Heart left ventricle (tissue), 16 donors: Measurements from ENCODE around the gene SHISA4. TPM values are rescaled to one million over a fixed set of nuclear protein-coding genes. Genes with fewer than 3 reads are reported as not detected.

ENCODE experiments used
- ATAC-seq, 4 donors: fragments of 200-7000 bp; cut with Tn5 transposase; one replicate each; pipeline ENCODE4 v1.9.1; 2020 to 2022; ENCODE audit warnings: moderate library complexity in 4 of 4, mild to moderate bottlenecking in 3 of 4, moderate number of reproducible peaks in 1 of 4
- DNase-seq, 5 donors: peaks; one replicate each; pipeline ENCODE4 v3.0.0-alpha.2; 2020
- H3K27ac ChIP-seq, 12 donors: fragments of 200-600 bp; sonication (generic) in 4 of 12; one replicate each; pipeline versions ENCODE4 v1.5.0 to v1.8.0; 2016 to 2022; ENCODE audit warnings: mild to moderate bottlenecking in 2 of 12
- H3K27me3 ChIP-seq, 9 donors: fragments of 200-600 bp; sonication (generic) in 2 of 9; one replicate each; pipeline versions ENCODE4 v1.5.1 to v1.8.0; 2016 to 2022; ENCODE audit warnings: mild to moderate bottlenecking in 3 of 9
- H3K36me3 ChIP-seq, 9 donors: fragments of 200-600 bp; sonication (generic) in 2 of 9; one replicate each; pipeline versions ENCODE4 v1.5.0 to v1.8.0; 2018 to 2022; ENCODE audit warnings: mild to moderate bottlenecking in 2 of 9
- H3K4me1 ChIP-seq, 12 donors: fragments of 200-600 bp; sonication (generic) in 4 of 12; one replicate each; pipeline versions ENCODE4 v1.5.0 to v1.8.0; 2016 to 2022; ENCODE audit warnings: mild to moderate bottlenecking in 3 of 12
- H3K4me3 ChIP-seq, 12 donors: fragments of 200-600 bp; sonication (generic) in 4 of 12; one replicate each; pipeline versions ENCODE4 v1.5.0 to v1.8.0; 2017 to 2022; ENCODE audit warnings: mild to moderate bottlenecking in 9 of 12, moderate library complexity in 4 of 12
- H3K9me3 ChIP-seq, 12 donors: fragments of 200-600 bp; sonication (generic) in 4 of 12; one replicate each; pipeline versions ENCODE4 v1.5.0 to v1.8.0; 2016 to 2022; ENCODE audit warnings: mild to moderate bottlenecking in 1 of 12
- CTCF ChIP-seq, 12 donors: fragments of 200-600 bp; sonication (generic) in 4 of 12; IDR thresholded peaks; one replicate each; pipeline versions ENCODE4 v1.5.0 to v1.8.0; 2018 to 2022; ENCODE audit warnings: antibody characterized with exemption in 12 of 12, mild to moderate bottlenecking in 5 of 12
- POLR2A ChIP-seq, 2 donors: fragments of 450-650 bp; IDR thresholded peaks; one replicate each; pipeline ENCODE4 v1.6.1; 2017; ENCODE audit warnings: antibody characterized with exemption in 2 of 2, mild to moderate bottlenecking in 2 of 2, moderate library complexity in 2 of 2
- WGBS, 4 donors: extraction: QIAGEN DNeasy Blood & Tissue Kit in 2 of 4; methylation state at CpG; one replicate each; pipeline versions ENCODE4 v1.1.5 to v1.1.7; 2013 to 2018; 5-methylcytosine and 5-hydroxymethylcytosine counted together
- intact Hi-C, 10 donors: fragments of 100-400 bp; cut with DNase I; formaldehyde crosslinking; loops; one replicate each; pipeline versions ENCODE4 v1.11.1 to v1.14.2; 2022
- polyA plus RNA-seq, 2 donors: library from polyadenylated mRNA; stranded (reverse); fragments of 200-250 nt; gene quantifications; one replicate each; pipeline ENCODE4 v1.2.3, GENCODE V29; 2013
- total RNA-seq, 9 donors: library from RNA; depleted of rRNA in 2 of 9; stranded (reverse); fragments of >200 nt in 2 of 9; fragmentation: NEBNext Ultra II Directional in 3 of 9; extraction: Animal tissue kit (Norgen Biotek cat#: 25700) in 3 of 9; gene quantifications; one replicate each; pipeline versions ENCODE4 v1.1.0 to v1.2.4, GENCODE V29; 2016 to 2023
- donor health status: ischemic (EF 13 %, LVEDD 7.1; RV severe dilation, severe dysfunction).
- donor health status: healthy with polysubstance abuse.
- donor health status: DM: no; HTN: yes; CAD: no.
- donor health status: DM: no; HTN: no; CAD: no.
- donor health status: ischemic (EF 25% LVEDD 6.9; RV normal size, moderate dysfunction).
- donor health status: ischemic (EF 25% LVEDD 5.7; RV mildly dilated, moderate dysfunction).
- donor health status: healthy.
- donor health status: DM: yes; HTN: yes; CAD: no.
- donor health status: ischemic (EF 35%, LVEDD 5.7; RV mildly dilated, moderate dysfunction).
- donor health status: nonischemic (EF 11% LVEDD 7.7; RV severe dilation, severe dysfunction).
- donor health status: DM: yes; HTN: yes; CAD: no.
- donor health status: PGD.
- donor health status: ischemic (EF 29% LVEDD 5.4; RV normal size, mild dysfunction).
- donor health status: nonischemic (EF 23%, LVEDD 6.1; RV moderate dilation, normal function).

The SHISA4 gene
- total and polyA plus RNA-seq, 11 donors = 53.2 to 262 (median 120) TPM

GRCh38 chr1:201887116-201887866 lies 1.4 kb upstream of the SHISA4 start:
- no peak for TF ChIP-seq CTCF (IDR thresholded peaks at IDR 0.05)
- TF ChIP-seq POLR2A (IDR thresholded peaks at IDR 0.05) = no peak
- intact Hi-C loops = loop anchor here in 1 of 10 donors (10.0 kb wide), 1 partner anchor 218 kb away; no protein-coding TSS in a partner anchor
- peaks cover 0 to 9% (median 0%) of the 10 kb centered on the region in 9 donors for H3K36me3 ChIP-seq
- H3K4me3 ChIP-seq = peak overlapping the region in 1 of 12 donors; percentile 83
- ATAC-seq (no peak), DNase-seq (no peak)
- 72 to 87% (median 80%) methylated on average over 5 of the region's 5 CpGs for WGBS, 4 donors
- H3K9me3 ChIP-seq = no peaks in the 10 kb centered on the region
- H3K27me3 ChIP-seq = peaks cover 0 to 14% (median 0%) of the 10 kb centered on the region in 9 donors
- peak overlapping the region in 11 of 12 donors; percentile 42 to 95 (median 80) for H3K27ac ChIP-seq
- H3K4me1 ChIP-seq = peaks cover 2 to 80% (median 44%) of the 10 kb centered on the region in 12 donors

- WGBS, 4 donors = 28 to 52% (median 32%) methylated on average over 15 to 33 of the region's 33 CpGs
These were observed 631 bp downstream of the SHISA4 start for GRCh38 chr1:201889090-201889968.

GRCh38 chr1:201890223-201890622 lies 1.5 kb downstream of the SHISA4 start:
- Histone ChIP-seq H3K4me3 (peak overlapping the region in 7 of 12 donors; percentile 66 to 93 (median 83)), H3K4me1 (peaks cover 0 to 70% (median 23%) of the 10 kb centered on the region in 12 donors)

More at GRCh38 chr1:201889090-201889968, 631 bp downstream of the SHISA4 start:
- Histone ChIP-seq H3K4me3 (peak overlapping the region; percentile 62 to 93 (median 72)), H3K27me3 (peaks cover 0 to 14% (median 0%) of the 10 kb centered on the region in 9 donors), H3K36me3 (peaks cover 0 to 10% (median 0%) of the 10 kb centered on the region in 9 donors), H3K4me1 (peaks cover 0 to 76% (median 30%) of the 10 kb centered on the region in 12 donors), H3K9me3 (no peaks in the 10 kb centered on the region), H3K27ac (peak overlapping the region in 11 of 12 donors; percentile 42 to 95 (median 80))
- no peak for ATAC-seq
- peak in 1 of 5 donors; percentile 65 for DNase-seq
- intact Hi-C loops = loop anchor here in 2 of 10 donors (2.0 to 10.0 kb wide), 2 partner anchors 65 to 215 kb away; partner anchors contain the start of gene TIMM17A (in 1 of the 2)
- no peak for TF ChIP-seq CTCF (IDR thresholded peaks at IDR 0.05)
- TF ChIP-seq POLR2A (IDR thresholded peaks at IDR 0.05) = no peak

More at GRCh38 chr1:201890223-201890622, 1.5 kb downstream of the SHISA4 start:
- peaks cover 0 to 14% (median 0%) of the 10 kb centered on the region in 9 donors for H3K27me3 ChIP-seq
- H3K27ac ChIP-seq = peak overlapping the region in 7 of 12 donors; percentile 72 to 95 (median 88)
- no peak for ATAC-seq
- H3K36me3 ChIP-seq = peaks cover 0 to 10% (median 0%) of the 10 kb centered on the region in 9 donors
- WGBS, 4 donors = 85 to 96% (median 89%) methylated on average over 7 of the region's 7 CpGs
- DNase-seq = peak in 1 of 5 donors; percentile 19
- H3K9me3 ChIP-seq = no peaks in the 10 kb centered on the region
- intact Hi-C loops = loop anchor here in 5 of 10 donors (10.0 kb wide), 4 partner anchors 55 to 245 kb away; partner anchors contain the start of genes GPR37L1 (in 1 of the 5) and LMOD1 (in 1 of the 5)
- TF ChIP-seq POLR2A (IDR thresholded peaks at IDR 0.05) (no peak), CTCF (IDR thresholded peaks at IDR 0.05) (no peak)
